Testis (tissue), 3 donors: ENCODE results near the gene PCDHGB6. TPM values are rescaled to one million over a fixed set of nuclear protein-coding genes. Genes with fewer than 3 reads are reported as not detected.
"Not testable (repeated sequence)": the region's sequence is repeated elsewhere in the genome, so short reads cannot be mapped to it uniquely, and the experiment has no call there.

Experiments
- DNase-seq: peaks from one replicate; pipeline ENCODE4 v3.0.0-alpha.2; 2019
- H3K27ac ChIP-seq, 2 donors: fragments of 200-600 bp; sonication (generic); one replicate each; pipeline ENCODE4 v1.5.1; 2019
- H3K27me3 ChIP-seq: fragments of 200-600 bp; sonication (generic); one replicate; pipeline ENCODE4 v1.5.1; 2019
- H3K36me3 ChIP-seq: fragments of 200-600 bp; sonication (generic); one replicate; pipeline ENCODE4 v1.5.1; 2017; ENCODE audit warnings: low read depth; ENCODE audit errors: missing control alignments
- H3K4me1 ChIP-seq: fragments of 200-600 bp; sonication (generic); one replicate; pipeline ENCODE4 v1.5.1; 2019
- H3K4me3 ChIP-seq, 2 donors: fragments of 200-600 bp; sonication (generic); one replicate each; pipeline ENCODE4 v1.5.1; 2017 to 2019
- H3K9me3 ChIP-seq: fragments of 200-600 bp; sonication (generic); one replicate; pipeline ENCODE4 v1.5.1; 2017
- POLR2A ChIP-seq: fragments of 450-650 bp; IDR thresholded peaks from one replicate; pipeline ENCODE4 v1.6.1; 2017; ENCODE audit warnings: antibody characterized with exemption, mild to moderate bottlenecking, moderate library complexity
- WGBS, 2 donors: methylation state at CpG; one replicate each; pipeline ENCODE4 v1.1.5; 2018; 5-methylcytosine and 5-hydroxymethylcytosine counted together
- intact Hi-C: fragments of 100-400 bp; cut with DNase I; formaldehyde crosslinking; loops from one replicate; pipeline ENCODE4 v1.15.1; 2023; ENCODE audit warnings: low total_unique reads
- polyA plus RNA-seq: library from polyadenylated mRNA; stranded (reverse); fragments of 350-450 nt; fragmentation: Illumina TruSeq; extraction: RNeasy Lipid Tissue Mini Kit (QIAGEN cat#74804); gene quantifications from one replicate; pipeline ENCODE4 v1.2.3, GENCODE V29; 2014; ENCODE audit warnings: low read depth, low replicate concordance; ENCODE audit not compliant: insufficient read depth
- total RNA-seq, 2 donors: library from RNA; depleted of rRNA; stranded (reverse); fragments of >200 nt; gene quantifications; one replicate each; pipeline ENCODE4 v1.2.3, GENCODE V29; 2016
- TF ChIP-seq, protein P1 (sequence below), 3 experiments: fragments of 450-650 bp in 2 of 3; fragments of 200-600 bp in 1 of 3; sonication (generic) in 1 of 3; IDR thresholded peaks; one replicate each; pipeline ENCODE4 v1.5.1; 2016 to 2019; ENCODE audit warnings: antibody characterized with exemption in 3 of 3, mild to moderate bottlenecking in 2 of 3, moderate library complexity in 1 of 3

The PCDHGB6 gene
- total and polyA plus RNA-seq, 3 donors from 2014 or later: 2.1 to 12.6 (median 9.9) TPM

DNA sequence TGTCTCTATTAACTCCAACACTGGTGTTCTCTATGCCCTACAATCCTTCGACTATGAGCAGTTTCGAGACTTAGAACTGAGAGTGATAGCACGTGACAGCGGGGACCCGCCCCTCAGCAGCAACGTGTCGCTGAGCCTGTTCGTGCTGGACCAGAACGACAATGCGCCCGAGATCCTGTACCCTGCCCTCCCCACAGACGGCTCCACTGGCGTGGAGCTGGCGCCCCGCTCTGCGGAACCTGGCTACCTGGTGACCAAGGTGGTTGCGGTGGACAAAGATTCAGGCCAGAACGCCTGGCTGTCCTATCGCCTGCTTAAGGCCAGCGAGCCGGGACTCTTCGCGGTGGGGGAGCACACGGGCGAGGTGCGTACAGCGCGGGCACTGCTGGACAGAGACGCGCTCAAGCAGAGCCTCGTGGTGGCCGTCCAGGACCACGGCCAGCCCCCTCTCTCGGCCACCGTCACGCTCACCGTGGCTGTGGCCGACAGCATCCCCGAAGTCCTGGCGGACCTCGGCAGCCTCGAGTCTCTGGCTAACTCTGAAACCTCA, 15.0 kb downstream of the PCDHGB6 start:
- H3K36me3 ChIP-seq: no peaks in the 10 kb centered on the region
- H3K27ac ChIP-seq: no peak overlapping the region
- WGBS, 2 donors: 22 to 25% methylated on average over 10 to 34 of the region's 42 CpGs
- H3K27me3 ChIP-seq: no peaks in the 10 kb centered on the region
- TF ChIP-seq POLR2A: no peak
- TF ChIP-seq, protein P1, sequence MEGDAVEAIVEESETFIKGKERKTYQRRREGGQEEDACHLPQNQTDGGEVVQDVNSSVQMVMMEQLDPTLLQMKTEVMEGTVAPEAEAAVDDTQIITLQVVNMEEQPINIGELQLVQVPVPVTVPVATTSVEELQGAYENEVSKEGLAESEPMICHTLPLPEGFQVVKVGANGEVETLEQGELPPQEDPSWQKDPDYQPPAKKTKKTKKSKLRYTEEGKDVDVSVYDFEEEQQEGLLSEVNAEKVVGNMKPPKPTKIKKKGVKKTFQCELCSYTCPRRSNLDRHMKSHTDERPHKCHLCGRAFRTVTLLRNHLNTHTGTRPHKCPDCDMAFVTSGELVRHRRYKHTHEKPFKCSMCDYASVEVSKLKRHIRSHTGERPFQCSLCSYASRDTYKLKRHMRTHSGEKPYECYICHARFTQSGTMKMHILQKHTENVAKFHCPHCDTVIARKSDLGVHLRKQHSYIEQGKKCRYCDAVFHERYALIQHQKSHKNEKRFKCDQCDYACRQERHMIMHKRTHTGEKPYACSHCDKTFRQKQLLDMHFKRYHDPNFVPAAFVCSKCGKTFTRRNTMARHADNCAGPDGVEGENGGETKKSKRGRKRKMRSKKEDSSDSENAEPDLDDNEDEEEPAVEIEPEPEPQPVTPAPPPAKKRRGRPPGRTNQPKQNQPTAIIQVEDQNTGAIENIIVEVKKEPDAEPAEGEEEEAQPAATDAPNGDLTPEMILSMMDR (IDR thresholded peaks at IDR 0.05): no peak
- no peak for DNase-seq
- intact Hi-C loops: loop anchor here (10.0 kb wide), 1 partner anchor 102 kb away; no protein-coding TSS in a partner anchor
- no peak overlapping the region for H3K4me3 ChIP-seq
- no peaks in the 10 kb centered on the region for H3K9me3 ChIP-seq
- peaks cover 3% of the 10 kb centered on the region for H3K4me1 ChIP-seq

DNA sequence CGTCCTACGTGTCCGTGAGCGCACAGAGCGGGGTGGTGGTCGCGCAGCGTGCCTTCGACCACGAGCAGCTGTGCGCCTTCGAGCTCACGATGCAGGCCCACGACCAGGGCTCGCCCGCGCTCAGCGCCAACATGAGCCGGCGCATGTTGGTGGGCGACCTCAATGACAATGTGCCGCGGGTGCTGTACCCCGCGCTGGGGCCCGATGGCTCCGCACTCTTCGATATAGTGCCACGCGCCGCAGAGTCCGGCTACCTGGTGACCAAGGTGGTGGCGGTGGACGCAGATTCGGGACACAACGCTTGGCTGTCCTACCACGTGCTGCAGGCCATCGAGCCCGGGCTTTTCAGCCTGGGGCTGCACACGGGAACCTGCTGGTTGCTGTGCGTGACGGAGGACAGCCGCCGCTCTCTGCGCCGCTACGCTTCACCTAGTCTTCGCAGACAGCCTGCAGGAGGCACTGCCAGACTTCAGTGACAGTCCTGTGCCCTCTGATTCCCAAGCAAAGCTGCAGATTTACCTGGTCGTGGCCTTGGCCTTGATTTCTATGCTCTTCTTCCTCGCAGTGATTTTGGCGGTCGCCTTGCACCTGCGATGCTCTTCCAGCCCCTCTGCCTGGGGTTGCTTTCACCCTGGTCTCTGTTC, 20.1 kb downstream of the PCDHGB6 start:
- DNase-seq: no peak
- TF ChIP-seq POLR2A: no peak
- TF ChIP-seq, protein P1 (IDR thresholded peaks at IDR 0.05): no peak
- no peak overlapping the region for H3K4me3 ChIP-seq
- no peaks in the 10 kb centered on the region for H3K36me3 ChIP-seq
- no peaks in the 10 kb centered on the region for H3K4me1 ChIP-seq
- 25 to 40% methylated on average over 8 to 42 of the region's 53 CpGs for WGBS, 2 donors
- intact Hi-C loops: loop anchor here (10.0 kb wide), 1 partner anchor 97 kb away; no protein-coding TSS in a partner anchor
- no peaks in the 10 kb centered on the region for H3K27me3 ChIP-seq
- H3K27ac ChIP-seq: no peak overlapping the region
- no peaks in the 10 kb centered on the region for H3K9me3 ChIP-seq

DNA sequence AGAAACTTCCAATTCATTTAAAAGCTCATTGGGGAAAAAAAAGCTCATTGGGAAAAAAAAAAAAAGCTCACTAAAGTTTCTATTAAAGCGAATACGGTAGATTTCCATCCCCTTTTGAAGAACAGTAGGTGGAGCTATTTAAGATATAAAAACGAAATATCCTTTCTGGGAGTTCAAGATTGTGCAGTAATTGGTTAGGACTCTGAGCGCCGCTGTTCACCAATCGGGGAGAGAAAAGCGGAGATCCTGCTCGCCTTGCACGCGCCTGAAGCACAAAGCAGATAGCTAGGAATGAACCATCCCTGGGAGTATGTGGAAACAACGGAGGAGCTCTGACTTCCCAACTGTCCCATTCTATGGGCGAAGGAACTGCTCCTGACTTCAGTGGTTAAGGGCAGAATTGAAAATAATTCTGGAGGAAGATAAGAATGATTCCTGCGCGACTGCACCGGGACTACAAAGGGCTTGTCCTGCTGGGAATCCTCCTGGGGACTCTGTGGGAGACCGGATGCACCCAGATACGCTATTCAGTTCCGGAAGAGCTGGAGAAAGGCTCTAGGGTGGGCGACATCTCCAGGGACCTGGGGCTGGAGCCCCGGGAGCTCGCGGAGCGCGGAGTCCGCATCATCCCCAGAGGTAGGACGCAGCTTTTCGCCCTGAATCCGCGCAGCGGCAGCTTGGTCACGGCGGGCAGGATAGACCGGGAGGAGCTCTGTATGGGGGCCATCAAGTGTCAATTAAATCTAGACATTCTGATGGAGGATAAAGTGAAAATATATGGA, 22.7 kb downstream of the PCDHGB6 start, which contains the start of gene PCDHGA12:
PCDHGA12 (plus strand) TSS at position 176 of the 782 bp plus-strand sequence; CDS start at position 429, 253 bp downstream.
- Histone ChIP-seq H3K36me3 (no peaks in the 10 kb centered on the region), H3K9me3 (no peaks in the 10 kb centered on the region), H3K4me1 (no peaks in the 10 kb centered on the region), H3K4me3 (peak within 1 kb of the TSS; percentile 26 to 38), H3K27me3 (no peaks in the 10 kb centered on the region), H3K27ac (no peak within 1 kb of the TSS)
- TF ChIP-seq POLR2A: no peak
- TF ChIP-seq, protein P1 (IDR thresholded peaks at IDR 0.05): peak in 2 of 3 experiments; percentile 25 to 38
- 15 to 16% methylated on average over 32 to 33 of the region's 33 CpGs for WGBS, 2 donors
- intact Hi-C loops: no loop called here
- no peak for DNase-seq

DNA sequence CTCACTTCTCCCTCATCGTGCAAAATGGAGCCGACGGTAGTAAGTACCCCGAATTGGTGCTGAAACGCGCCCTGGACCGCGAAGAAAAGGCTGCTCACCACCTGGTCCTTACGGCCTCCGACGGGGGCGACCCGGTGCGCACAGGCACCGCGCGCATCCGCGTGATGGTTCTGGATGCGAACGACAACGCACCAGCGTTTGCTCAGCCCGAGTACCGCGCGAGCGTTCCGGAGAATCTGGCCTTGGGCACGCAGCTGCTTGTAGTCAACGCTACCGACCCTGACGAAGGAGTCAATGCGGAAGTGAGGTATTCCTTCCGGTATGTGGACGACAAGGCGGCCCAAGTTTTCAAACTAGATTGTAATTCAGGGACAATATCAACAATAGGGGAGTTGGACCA, 23.5 kb downstream of the PCDHGB6 start:
- H3K4me1 ChIP-seq: no peaks in the 10 kb centered on the region
- H3K27me3 ChIP-seq: no peaks in the 10 kb centered on the region
- H3K9me3 ChIP-seq: no peaks in the 10 kb centered on the region
- intact Hi-C loops: no loop called here
- H3K36me3 ChIP-seq: no peaks in the 10 kb centered on the region
- no peak for DNase-seq
- H3K4me3 ChIP-seq: peak overlapping the region; percentile 26 to 38
- H3K27ac ChIP-seq: no peak overlapping the region
- no peak for TF ChIP-seq POLR2A
- TF ChIP-seq, protein P1 (IDR thresholded peaks at IDR 0.05): no peak
- WGBS, 2 donors: 7 to 14% methylated on average over 3 to 37 of the region's 37 CpGs

DNA sequence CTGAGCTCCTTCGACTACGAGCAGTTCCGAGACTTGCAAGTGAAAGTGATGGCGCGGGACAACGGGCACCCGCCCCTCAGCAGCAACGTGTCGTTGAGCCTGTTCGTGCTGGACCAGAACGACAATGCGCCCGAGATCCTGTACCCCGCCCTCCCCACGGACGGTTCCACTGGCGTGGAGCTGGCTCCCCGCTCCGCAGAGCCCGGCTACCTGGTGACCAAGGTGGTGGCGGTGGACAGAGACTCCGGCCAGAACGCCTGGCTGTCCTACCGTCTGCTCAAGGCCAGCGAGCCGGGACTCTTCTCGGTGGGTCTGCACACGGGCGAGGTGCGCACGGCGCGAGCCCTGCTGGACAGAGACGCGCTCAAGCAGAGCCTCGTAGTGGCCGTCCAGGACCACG, 24.5 kb downstream of the PCDHGB6 start:
- DNase-seq, H3K4me1 ChIP-seq, H3K9me3 ChIP-seq, H3K27ac ChIP-seq, intact Hi-C loops, H3K27me3 ChIP-seq, H3K4me3 ChIP-seq, H3K36me3 ChIP-seq: not testable (repeated sequence)
- WGBS, 2 donors: 24 to 26% methylated on average over 5 to 38 of the region's 38 CpGs

DNA sequence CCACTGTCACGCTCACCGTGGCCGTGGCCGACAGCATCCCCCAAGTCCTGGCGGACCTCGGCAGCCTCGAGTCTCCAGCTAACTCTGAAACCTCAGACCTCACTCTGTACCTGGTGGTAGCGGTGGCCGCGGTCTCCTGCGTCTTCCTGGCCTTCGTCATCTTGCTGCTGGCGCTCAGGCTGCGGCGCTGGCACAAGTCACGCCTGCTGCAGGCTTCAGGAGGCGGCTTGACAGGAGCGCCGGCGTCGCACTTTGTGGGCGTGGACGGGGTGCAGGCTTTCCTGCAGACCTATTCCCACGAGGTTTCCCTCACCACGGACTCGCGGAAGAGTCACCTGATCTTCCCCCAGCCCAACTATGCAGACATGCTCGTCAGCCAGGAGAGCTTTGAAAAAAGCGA, 24.9 kb downstream of the PCDHGB6 start:
- H3K27ac ChIP-seq, H3K4me3 ChIP-seq, DNase-seq, H3K9me3 ChIP-seq, intact Hi-C loops, H3K36me3 ChIP-seq, H3K4me1 ChIP-seq, H3K27me3 ChIP-seq: not testable (repeated sequence)
- WGBS, 2 donors: 16 to 29% methylated on average over 19 to 29 of the region's 29 CpGs
